ENCODE measurements around the gene PTPRK. TPM values are rescaled to one million over a fixed set of nuclear protein-coding genes. Genes with fewer than 3 reads are reported as not detected.

The PTPRK gene
- total and polyA plus RNA-seq, 9 of the 15 experiments (the other 6 are each of a cell fraction or from before 2014, with no cell fraction given), result 0.04 to 0.51 TPM; not detected in 7

GRCh38 chr6:127939442-127940066 lies 580.8 kb downstream of the PTPRK start:
- Histone ChIP-seq H3K9ac (ENCODE audit: insufficient read depth in 1 of 2, low read depth in 2 of 2, low read length in 2 of 2) (no peak overlapping the region), H3K27me3 (ENCODE audit: control insufficient read depth in 2 of 2, insufficient read depth in 2 of 2, low read length in 2 of 2) (no peaks in the 10 kb centered on the region), H3K79me2 (ENCODE audit: control insufficient read depth, insufficient read depth, low read length) (no peaks in the 10 kb centered on the region), H3K4me2 (ENCODE audit: insufficient read depth, low read length) (no peak overlapping the region), H3K4me3 (no peak overlapping the region), H3K9me1 (ENCODE audit: control insufficient read depth, insufficient read depth, low read length) (no peaks in the 10 kb centered on the region), H3K27ac (ENCODE audit: extremely low read depth, low read depth, low read length) (no peak overlapping the region; the same call in 2 of the 3 replicates), H2AFZ (ENCODE audit: low read depth, low read length) (no peak overlapping the region), H3K36me3 (ENCODE audit: control insufficient read depth, insufficient read depth, low read length) (no peaks in the 10 kb centered on the region), H3K9me3 (replicated peaks; ENCODE audit: control insufficient read depth, insufficient read depth, low read depth, low read length) (no peaks in the 10 kb centered on the region), H3K4me1 (replicated peaks in 1 of 2; ENCODE audit: control insufficient read depth in 2 of 2, insufficient read depth in 2 of 2, low read length in 2 of 2) (no peaks in the 10 kb centered on the region), H4K20me1 (replicated peaks; ENCODE audit: control insufficient read depth, insufficient read depth, low read length) (no peaks in the 10 kb centered on the region)
- 0% methylated on average over 3 of the region's 3 CpGs for WGBS (ENCODE audit: insufficient coverage, low coverage, missing lambda C conversion rate)
- TF ChIP-seq ZNF239 (CRISPR knock-in tag; IDR thresholded peaks at IDR 0.05) (no peak), MAFF (IDR thresholded peaks at IDR 0.05; ENCODE audit: low read length) (peak; percentile 31; the same call in 1 of the 2 replicates), HES1 (IDR thresholded peaks at IDR 0.05; ENCODE audit: low read depth) (no peak), ZNF316 (IDR thresholded peaks at IDR 0.05) (peak; percentile 90), ZNF232 (CRISPR knock-in tag; IDR thresholded peaks at IDR 0.05) (no peak), MAFG (tag; conservative IDR thresholded peaks at IDR 0.05) (peak; percentile 88), NFE2L1 (tag; IDR thresholded peaks at IDR 0.05; ENCODE audit: borderline replicate concordance, low read depth) (0 out of 2 replicates have a peak, but pooled peaks have one; percentile 22), KLF1 (tag; IDR thresholded peaks at IDR 0.05) (no peak), C11orf30 (IDR thresholded peaks at IDR 0.05; ENCODE audit: low read depth) (peak; percentile 70), MAFK (IDR thresholded peaks at IDR 0.05; ENCODE audit: low read length) (peak; percentile 47; the same call in 1 of the 2 replicates), ZNF764 (CRISPR knock-in tag; IDR thresholded peaks at IDR 0.05; ENCODE audit: low read depth) (no peak)
- ChIA-PET POLR2A (no interaction called here), CTCF (ENCODE audit: low intra/inter-chr PET ratio) (no interaction called here)
- FAIRE-seq, result no peak
- DNase-seq (ENCODE audit: extremely low read depth in 1 of 4, low spot score in 3 of 4), result no peak
- intact Hi-C loops (cut with micrococcal nuclease), result no loop called here
- ATAC-seq, result no peak
- in situ Hi-C loops (cut with MboI), result no loop called here
- no TSS peak for BruUV-seq (replicated peaks)

All from K562 (cell line).